Suppressor macrophage treated with lipopolysaccharide for 1 hour (primary cell): Measurements from ENCODE around the gene PLPPR1.

Source experiments
- DNase-seq, 3 donors: peaks; one replicate each; pipeline ENCODE4 v3.0.0-alpha.2; 2020 to 2022

PLPPR1 gene

DNA sequence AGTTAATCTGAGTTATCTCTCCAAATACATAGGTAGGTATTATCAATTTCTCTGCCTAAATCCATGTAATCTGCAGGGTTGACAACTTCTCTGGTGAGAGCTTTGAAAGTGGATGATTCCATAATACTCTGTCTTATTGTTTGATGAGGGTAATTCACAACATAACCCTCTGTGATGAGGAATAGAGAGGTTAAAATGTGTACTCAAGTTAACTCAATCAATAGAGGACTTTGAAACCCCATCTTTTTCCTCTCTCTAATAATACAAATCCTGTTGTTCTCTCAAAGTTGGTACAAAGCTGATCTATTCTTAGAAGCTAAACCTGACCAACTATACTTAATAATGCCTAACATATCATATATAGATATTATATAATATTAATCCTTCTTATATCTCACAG, 100.1 kb downstream of the PLPPR1 start:
- no peak for DNase-seq

DNA sequence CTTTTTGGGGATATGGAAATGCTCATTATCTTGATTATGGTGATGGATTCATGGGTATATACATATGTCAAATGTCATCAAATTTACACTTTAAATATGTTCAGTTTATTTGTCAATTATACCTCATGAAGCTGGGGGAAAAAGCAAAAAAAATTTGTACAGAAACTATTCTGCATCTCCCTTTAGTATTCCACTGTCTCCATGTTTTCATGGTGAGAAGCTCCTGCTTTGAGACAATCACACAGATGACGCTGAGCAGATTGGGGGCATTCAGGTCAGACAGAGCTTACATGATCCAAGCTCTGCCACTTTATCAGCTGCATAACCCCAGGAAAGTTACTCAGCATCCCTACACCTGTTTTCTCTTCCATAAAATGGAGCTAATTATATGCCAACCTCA, 101.5 kb downstream of the PLPPR1 start:
- DNase-seq, result no peak

DNA sequence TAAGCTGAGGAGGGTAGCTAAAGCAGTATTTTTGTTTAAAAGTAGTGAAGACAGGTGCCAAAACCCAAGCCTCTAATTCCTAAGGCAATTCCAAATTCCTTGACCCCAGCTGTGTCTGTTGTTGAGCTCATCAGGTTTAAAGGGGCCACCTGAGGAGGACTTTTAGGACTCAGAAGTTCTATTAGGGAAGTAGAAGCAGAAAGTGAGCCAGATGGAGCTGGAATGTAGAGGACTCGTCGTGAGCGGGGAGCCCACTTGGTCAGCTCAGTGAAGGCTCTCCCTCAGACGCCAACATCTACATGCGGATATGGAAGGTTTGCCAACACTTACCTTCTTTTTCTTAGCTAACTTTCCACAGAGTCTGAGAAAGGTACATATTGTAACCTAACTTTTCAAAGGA, 102.8 kb downstream of the PLPPR1 start:
- no peak for DNase-seq

DNA sequence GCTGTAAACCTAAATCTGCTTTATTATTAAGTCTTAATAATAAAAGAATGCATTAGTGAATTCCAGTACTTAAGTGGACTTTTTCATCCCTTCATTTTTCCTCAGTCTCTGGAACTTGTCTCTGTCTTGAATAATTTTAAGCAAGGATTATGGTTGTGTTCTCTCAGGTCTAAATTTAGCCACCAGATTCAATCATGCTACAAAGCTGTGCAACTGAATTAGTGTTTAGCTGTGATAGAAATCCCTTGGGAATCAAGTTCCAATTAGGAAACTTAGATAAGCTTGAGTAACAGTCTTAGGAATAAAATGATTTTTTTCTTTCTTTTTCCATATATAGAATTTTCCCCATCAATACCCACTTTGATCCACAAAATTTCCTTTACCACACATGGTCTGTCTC, 104.3 kb downstream of the PLPPR1 start:
- DNase-seq, result no peak

DNA sequence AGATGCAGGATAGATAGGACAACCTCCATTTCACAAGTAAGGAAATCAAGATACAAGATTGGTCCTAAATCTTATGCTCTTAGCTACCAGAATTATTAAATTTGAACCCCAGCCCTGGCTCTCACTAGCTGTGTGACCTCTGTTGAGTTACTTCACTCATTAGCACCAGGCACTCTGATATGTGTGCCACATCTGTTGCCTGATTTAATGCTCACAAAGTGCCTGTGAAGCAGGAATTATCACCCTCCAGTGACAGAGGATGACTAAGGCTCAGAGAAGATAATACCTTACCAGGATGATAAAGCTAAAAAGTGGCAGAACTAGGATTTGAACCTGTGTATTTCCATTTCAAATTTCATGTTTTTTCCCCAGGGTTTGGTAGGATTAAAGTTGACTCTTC, 110.0 kb downstream of the PLPPR1 start:
- DNase-seq, result no peak

DNA sequence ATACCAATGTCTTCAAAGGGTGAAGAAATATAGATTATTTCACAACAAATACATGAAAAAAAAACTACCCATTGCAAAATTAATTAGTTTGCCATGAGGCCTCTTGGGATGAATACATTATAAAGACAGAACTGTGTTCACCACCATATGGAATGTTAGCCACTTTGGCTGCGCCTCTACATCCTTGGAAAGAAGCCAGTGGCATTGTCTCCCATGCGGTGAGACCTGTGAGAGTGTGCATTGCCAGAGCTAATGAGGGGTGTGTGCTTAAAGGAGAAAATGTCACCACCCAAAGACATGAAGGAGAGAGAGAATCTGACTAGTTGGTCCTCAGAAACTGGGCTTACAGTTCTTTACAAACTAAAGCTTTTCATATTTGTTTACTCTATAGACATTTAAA, 110.6 kb downstream of the PLPPR1 start:
- DNase-seq, result no peak

DNA sequence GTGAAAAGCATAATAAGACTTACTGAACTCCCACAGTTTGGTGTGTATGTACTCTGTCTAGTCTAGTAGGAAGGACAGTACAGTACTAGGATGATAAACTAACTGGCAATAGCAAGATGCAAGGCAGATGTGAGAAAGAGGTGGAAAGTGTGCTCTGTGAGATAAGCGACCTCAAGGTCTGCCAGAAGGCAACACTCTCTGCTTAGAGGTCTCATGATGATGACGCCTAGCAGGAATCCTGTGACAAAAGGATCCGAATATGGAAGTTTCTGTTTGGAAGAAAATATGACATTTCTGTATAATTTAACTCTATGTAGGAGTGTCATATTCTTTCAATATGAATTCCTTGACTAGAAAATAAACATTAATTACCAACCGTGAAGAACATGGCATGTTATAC, 112.2 kb downstream of the PLPPR1 start:
- DNase-seq, result no peak

DNA sequence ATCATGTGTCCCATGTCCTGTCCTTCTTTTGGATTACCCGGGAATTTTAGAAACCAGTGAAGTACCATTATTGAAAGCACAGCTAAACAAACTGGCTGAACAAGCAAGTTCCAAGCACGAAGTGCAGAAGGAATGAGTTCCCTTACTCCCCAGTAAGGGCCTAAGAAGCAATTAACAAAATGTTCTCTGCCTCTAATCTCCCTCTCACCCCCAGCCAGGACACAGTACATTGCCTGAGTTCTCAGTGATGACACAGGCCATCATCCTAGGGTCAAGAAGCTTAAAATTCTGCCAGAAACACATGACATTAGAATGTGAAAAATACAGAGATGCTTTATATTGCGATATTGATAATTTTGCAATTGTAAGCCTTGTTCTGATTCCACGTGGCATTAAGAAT, 118.0 kb downstream of the PLPPR1 start:
- no peak for DNase-seq

DNA sequence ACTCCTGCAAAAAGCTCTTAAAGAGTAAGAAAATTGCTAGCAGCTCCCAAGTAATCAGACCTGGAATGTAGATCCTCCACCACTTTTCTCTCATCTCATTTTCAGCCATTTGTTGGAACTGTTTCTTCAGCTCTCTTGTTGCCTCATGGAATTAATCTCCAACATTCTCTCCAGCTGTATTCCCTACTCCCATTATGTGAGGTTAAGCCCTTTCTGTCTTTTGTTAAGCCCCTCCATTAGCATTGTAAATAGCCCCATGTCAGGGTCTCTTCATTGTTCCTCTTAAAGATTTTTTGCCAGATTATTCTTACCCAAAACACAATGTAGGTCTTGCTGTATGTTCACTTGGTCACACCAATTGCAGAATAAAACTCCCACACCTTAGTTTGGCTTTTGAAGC, 119.8 kb downstream of the PLPPR1 start:
- no peak for DNase-seq

DNA sequence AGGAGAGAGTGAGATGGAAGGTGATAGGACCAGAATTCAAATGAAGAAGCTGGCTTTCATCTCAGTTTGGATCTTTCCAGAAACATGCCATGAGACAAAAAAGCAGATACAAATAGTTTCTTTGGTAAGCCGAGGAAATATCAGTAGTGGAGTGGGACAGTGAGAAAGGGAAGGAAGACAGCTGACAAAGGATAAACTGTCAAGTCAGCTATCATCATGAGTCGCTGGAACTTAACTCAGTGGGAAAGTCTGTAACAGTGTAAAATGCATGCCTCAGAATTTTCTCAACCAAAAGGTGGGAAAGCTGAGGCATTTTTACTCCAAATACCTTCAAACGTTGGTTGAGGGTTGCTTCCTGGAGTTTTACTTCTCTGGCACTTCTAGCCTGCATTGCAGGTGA, 129.8 kb downstream of the PLPPR1 start:
- DNase-seq, result no peak

DNA sequence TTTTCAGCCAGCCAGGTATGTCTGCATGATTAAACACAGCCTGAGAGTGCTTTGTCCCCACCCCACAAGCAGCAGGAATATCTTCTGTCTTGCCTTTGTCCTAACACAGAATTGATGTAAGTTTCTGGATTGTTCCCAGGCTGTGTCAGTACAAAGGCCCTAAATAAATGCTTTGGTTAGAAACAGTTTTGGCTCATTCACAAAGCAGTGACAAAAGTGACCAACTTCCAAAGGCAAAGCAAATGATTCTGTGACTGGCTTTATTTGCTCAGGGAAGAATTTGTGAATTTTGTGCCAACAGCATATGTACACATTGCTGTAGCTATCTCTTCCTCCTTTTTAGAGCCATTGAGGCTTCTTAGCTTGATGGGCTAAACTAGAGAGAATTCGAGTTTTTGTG, 133.7 kb downstream of the PLPPR1 start:
- DNase-seq, result no peak

DNA sequence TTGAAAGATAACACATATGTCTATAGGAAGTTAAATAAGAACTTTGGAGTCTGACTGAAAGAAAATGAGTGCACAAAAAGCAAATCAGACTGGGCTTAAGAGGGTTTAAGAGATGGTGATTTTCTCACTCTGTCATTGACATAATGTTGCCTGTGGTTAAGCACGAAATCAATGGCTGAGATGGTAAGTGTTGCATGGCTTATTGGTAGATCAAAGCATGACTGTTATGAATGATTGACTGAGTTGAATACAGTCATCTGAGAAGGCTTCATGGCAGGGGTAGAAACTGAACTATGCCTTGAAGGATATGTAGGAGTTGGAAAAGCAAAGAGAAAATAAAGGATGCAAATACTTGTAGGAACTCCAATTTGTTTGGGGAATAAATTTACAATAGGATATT, 136.6 kb downstream of the PLPPR1 start:
- no peak for DNase-seq

DNA sequence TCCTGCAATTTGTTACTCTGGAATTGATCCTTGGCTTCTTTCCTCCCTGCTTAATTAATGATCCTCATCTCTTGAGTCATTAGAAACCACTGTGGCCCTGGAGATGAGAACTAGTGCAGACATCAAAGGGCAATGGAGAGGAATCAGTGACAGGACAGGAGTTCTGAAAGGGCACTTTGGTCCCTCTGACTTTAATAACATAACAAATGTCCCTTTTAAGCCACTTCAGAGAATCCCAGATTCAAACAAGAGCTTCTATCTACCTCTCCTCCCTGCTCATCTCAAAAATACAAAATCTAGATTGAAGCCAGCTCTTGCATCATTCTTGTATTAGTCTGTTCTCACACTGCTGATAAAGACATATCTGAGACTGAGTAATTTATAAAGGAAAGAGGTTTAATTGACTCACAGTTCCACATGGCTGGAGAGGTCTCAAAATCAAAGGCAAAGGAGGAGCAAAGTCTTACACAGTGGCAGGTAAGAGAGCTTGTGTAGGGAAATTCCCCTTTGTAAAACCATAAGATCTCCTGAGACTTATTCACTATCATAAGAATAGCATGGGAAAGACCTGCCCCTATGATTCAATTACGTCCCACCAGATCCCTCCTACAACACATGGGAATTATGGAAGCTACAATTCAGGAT, 139.1 kb downstream of the PLPPR1 start:
- DNase-seq, result no peak

DNA sequence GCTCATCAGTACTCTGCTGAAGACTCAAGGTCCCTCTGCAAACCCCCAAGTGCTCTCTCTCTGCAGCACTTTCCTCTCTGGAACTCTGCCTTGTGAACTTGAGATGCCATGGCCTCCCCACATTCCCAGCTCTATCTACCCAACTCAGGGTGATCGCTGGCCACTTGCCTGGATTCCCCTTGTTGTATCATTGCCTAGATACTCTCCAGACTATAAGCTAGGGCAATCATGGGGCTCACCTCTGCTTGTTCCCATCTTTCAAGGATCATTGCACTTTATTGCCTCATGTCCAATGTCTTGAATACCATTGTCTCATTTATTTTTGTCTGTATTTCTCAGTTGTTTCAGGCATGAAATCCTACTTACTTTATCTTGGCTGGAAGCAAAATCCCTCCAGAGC, 144.1 kb downstream of the PLPPR1 start:
- DNase-seq, result no peak

DNA sequence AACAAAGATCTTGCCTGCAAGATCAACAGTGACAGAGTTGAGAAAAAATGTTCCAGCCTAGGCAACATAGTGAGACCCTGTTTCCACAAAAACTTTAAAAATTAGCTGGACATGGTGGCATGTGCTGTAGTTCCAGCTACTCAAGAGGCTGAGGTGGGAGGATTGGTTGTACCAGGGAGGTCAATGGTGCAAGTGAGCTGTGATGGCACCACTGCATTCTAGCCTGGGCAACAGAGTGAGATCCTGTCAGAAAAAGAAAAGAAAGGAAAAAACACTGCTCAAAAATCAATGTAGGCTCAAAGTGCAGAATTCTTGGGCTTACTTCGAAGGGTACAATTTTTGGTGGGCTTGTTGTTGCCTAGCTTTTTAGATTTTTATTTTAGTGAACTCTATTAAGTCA, 145.4 kb downstream of the PLPPR1 start:
- no peak for DNase-seq

DNA sequence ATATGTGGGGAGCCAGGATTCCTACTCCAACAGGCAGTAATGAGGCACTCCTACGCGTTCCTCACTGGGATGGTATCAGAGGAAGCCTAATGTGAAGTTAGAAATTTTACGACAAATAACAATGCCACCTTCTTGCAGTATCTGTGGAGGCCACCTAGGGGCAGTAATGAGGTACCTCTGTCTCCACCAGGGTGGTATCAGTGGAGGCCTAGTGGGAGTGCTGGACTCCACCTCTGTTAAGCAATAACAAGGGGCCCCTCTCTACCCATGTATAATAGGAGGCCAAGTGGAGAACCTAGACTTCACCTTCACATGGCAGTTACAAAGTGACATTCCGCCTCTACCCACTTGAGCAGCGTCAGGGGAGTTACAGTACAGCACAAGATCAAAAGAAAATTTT, 147.9 kb downstream of the PLPPR1 start:
- no peak for DNase-seq

DNA sequence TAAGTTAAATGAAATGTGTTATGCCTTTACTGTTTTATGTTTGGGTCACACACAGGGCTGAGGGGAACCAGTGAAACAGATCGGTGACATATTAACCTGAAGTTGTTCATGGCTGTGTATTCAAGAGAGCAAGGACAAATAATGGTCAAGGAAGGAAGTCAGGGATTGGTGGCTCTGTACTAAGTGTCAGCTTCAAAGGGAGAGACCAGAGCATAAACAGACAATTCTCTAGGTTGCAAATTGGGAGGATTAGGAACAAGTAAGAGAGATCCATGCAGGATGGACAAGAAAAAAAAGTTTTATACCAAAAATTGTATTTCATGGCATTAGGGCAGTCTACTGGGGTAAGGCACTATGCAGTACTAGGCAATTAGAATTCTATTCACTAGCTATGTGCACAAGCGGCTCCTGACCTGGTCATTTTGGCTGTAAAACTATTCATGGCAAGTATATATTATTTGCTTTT, 156.3 kb downstream of the PLPPR1 start:
- DNase-seq, result no peak

DNA sequence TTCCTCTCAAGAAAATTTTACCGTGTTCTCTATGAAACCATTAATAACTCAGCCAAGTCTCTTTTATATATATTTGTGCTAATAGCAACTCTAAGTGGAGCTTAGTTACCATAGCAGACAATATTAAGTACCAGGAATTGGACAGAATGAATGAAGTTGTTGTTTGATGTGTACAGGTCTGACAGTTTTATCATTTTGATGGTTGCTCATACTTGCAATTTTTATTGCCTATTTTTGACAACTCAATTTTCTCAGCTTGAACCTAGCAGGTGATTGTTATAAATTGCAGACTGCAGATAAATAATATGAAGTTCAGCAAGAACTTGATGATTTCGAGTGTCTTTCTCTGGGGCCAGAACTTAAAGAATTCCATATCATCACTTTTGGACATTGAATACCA, 163.2 kb downstream of the PLPPR1 start:
- no peak for DNase-seq

DNA sequence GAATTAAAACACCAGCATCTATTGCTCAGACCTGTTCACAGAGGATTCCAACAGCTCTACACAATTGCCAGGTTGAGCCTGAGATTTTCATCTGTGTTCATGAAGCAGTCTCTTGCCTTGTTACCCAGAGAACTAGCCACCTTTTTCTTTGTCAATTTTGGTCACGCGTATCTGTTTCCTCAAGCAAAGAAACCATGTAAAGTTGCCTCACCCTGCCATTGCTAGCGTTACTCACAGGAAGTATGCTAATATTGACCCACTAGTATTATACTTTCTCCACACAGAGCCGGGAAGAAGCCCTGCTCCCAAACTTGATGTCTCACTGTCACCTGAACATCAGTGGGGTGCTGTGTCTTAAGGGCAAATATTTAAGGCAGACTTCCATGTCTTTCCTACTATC, 168.5 kb downstream of the PLPPR1 start:
- DNase-seq, result no peak

DNA sequence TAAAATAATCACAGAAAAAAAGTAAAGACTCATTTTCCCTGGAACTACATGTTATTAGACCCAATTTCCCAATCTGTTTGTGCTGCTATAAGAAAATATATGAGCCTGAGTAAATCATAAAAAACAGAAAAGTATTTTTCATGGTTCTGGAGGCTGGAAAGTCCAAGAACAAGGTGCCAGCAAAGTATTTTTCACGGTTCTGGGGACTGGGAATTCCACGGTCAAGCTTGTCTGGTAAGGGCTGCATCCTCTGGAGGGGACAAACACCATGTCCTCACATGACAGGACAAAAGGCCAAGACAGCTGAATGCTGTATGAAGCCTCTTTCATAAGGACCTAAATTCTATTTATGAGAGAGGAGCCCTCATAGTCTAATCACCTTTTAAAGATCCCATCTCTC, 172.3 kb downstream of the PLPPR1 start:
- DNase-seq, result no peak

DNA sequence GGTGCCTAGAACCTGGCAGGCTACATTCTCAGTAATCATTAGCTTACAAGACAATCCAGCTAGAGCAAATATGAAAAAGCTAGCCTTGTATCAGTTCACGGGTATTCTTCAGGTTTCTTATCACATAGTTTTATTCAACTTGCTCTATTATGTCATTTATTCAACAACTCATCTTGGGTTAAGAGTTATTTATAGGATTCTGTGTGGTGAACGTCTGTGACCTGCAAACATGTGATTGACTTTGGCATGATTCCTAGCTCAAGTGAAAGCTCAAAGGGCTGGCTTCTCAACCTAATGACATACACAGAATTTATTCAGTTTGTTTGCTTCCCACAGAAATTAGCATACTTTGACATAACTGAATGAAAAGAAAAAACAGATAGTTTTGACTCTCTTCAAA, 173.1 kb downstream of the PLPPR1 start:
- DNase-seq, result no peak

DNA sequence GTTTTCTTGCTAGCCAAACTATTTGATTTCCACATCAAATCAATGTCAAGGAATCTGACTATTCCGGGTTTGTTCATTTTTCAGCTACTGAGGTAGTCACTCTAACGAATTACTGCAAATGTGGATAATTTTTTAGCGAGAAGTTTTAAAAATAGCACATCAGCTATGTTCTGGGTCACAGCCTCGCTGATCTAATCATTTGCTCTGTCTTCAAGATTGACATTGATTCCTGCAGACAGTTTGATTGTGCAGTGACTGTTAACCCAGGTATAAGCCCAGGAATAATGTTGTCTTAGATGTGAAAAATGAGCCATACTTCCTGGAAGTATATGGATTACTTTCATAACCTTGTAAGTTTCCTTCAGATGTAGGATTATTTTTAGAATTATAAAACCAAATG, 181.1 kb downstream of the PLPPR1 start:
- no peak for DNase-seq

DNA sequence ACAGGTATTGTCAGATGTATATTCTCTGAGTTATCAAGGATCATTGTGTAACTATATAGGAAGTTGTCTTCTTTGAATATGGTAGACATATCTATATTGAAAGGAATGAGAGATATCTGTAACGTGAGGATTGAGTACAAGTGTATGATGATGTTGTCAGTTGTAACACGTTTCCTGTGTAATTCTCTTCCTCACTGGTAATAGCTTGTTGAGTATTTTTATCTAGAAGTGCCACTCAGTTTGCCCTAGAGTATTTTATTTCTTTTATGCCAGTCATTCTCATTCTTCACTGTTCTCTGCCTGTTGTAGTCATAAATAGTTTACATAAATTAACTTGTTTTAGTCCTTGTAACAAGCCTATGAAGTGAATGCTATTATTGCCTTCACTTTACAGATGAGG, 184.1 kb downstream of the PLPPR1 start:
- DNase-seq, result no peak

DNA sequence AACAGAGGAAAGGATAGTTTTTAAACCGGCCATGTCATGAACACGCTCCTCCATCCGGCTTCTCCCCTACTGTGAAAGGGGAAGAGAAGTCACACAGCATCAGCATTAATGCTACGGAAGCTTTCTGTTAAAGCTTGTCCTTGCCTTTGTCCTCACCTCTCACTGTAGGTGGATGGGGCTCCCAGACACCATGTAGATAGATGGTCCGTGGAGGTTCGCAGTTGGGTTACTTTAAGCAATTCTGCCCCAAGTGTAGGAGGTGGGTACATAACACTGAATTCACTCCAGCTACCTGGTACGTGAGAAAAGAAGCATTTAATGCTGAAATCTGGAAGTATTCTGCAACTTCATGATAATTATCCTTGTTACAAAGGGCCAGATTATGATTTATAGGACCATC, 190.5 kb downstream of the PLPPR1 start:
- DNase-seq, result no peak

DNA sequence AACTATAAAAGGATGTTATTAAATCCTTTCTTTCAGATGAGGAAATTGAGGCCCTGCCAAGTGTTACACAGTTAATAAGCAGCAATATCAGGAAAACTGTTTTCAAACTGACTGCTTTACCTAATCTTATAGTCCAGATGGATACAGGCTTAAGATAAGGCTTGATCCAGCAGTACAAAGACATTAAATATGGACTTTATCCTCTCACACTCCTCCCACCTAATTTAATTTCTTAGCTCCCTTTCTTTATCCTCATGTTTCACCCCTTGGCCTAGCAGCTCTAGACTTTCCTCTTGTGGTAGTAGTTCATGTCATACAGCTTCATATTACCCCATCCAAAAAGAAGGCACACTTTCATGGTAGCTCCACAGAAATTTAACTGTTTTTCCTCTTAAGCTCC, 191.8 kb downstream of the PLPPR1 start:
- DNase-seq, result no peak

DNA sequence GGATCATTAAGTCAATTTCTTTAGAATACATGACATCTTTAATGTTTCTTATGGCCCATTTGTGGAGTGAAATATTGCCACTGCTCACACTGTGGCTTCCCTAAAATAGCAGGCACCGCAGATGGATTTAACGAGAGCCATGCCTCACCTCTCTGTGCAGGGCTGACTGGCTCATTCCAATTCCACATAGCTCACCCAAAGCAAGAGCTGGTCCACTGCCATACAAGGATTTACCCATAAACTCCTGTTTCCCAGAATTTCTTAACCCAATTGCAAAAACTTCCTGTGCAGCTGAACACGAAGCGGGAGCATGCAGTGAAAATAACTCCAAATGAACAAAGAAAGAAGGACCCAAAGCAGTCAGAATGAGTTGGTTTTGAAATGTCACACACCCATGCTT, 196.7 kb downstream of the PLPPR1 start:
- DNase-seq, result no peak
